VCaP (cell line): ENCODE data around the gene DGLUCY.
"Not testable (repeated sequence)": the region's sequence is repeated elsewhere in the genome, so short reads cannot be mapped to it uniquely, and the experiment has no call there.

ENCODE experiments used
- H3K27ac ChIP-seq: fragments of 450-650 bp; 2 replicates; pipeline ENCODE4 v1.5.1; 2017
- TF ChIP-seq, protein P1 (sequence below): fragments of 450-650 bp; conservative IDR thresholded peaks from 2 replicates; pipeline ENCODE4 v1.5.1; 2017; ENCODE audit warnings: mild to moderate bottlenecking, moderate library complexity

The DGLUCY gene

DNA sequence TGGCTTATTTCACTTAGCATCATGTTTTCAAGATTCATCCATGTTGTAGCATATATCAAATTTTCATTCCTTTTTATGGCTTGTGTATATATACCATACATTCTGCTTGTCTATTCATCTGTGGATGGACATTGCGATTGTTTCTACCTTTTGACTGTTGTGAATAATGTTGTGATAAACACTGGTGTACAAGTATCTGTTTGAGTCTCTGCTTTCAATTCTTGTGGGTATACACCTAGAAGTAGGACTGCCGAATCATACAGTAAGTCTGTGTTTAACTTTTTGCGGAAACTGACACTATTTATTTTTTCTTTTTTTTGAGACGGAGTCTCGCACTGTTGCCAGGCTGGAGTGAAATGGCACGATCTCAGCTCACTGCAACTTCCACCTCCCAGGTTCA lies 33.8 kb upstream of the DGLUCY start:
- H3K27ac ChIP-seq = no peak overlapping the region
- TF ChIP-seq, protein P1, sequence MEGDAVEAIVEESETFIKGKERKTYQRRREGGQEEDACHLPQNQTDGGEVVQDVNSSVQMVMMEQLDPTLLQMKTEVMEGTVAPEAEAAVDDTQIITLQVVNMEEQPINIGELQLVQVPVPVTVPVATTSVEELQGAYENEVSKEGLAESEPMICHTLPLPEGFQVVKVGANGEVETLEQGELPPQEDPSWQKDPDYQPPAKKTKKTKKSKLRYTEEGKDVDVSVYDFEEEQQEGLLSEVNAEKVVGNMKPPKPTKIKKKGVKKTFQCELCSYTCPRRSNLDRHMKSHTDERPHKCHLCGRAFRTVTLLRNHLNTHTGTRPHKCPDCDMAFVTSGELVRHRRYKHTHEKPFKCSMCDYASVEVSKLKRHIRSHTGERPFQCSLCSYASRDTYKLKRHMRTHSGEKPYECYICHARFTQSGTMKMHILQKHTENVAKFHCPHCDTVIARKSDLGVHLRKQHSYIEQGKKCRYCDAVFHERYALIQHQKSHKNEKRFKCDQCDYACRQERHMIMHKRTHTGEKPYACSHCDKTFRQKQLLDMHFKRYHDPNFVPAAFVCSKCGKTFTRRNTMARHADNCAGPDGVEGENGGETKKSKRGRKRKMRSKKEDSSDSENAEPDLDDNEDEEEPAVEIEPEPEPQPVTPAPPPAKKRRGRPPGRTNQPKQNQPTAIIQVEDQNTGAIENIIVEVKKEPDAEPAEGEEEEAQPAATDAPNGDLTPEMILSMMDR = no peak

DNA sequence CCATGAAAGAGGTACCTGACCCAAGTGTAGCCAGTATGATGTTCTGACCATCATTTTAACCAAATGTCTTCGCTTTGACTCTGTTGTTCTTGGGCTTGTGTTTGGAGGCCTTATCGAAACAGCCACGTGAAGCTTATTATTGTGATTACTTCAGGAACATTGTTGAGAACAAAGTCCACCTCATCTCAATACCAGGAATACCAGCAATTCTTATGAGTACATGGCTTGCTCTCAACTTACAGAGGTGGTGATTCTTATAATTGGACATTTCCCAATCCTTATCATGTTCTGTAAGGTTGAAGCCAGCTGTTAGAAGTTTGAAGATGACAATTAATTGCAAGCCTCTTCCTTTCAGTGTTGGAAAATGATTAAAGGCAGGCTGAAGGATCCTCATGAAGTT lies 31.6 kb upstream of the DGLUCY start:
- H3K27ac ChIP-seq = no peak overlapping the region
- TF ChIP-seq, protein P1 = no peak

DNA sequence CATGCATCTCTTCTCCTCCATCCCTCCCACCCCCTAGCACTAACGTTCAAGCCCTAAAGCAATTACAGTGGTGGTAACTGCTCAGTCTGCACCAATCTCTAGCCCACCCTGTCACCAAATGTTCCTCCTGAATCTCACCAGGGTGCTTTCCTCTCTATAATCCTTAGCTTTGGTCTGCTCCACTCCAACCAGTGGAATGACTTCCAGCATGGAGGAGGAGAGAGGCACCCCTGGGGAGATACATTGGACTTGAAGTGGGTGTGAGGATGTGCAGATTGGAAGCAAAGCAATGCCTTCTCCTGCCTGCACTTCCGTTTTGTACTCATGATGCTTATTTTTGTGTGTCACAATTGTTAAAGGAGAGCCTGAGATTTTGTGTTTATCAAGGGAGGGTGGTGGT lies 29.4 kb upstream of the DGLUCY start:
- TF ChIP-seq, protein P1 = no peak

DNA sequence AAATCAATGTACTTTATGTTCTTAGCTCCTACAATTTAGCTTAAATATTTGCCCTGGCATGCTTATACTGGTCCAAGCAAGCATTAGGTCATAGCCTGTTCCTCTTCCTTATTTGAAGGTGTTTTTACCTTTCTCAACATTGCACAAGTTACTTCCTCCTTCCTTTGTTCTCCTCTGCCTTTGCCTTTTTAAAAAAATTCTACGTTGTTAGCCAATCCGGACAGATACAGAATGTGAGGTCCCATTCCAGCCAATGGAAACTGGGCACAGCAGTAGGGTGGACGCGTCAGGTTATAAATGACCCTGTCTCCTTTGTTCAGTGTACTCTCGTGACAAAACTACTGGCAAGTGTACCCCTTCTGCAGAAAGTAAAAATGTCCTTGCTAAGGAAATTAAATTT lies 26.4 kb upstream of the DGLUCY start:
- H3K27ac ChIP-seq = peak overlapping the region; percentile 65

More for the DNA sequence above, 29.4 kb upstream of the DGLUCY start:
- H3K27ac ChIP-seq = no peak overlapping the region

DNA sequence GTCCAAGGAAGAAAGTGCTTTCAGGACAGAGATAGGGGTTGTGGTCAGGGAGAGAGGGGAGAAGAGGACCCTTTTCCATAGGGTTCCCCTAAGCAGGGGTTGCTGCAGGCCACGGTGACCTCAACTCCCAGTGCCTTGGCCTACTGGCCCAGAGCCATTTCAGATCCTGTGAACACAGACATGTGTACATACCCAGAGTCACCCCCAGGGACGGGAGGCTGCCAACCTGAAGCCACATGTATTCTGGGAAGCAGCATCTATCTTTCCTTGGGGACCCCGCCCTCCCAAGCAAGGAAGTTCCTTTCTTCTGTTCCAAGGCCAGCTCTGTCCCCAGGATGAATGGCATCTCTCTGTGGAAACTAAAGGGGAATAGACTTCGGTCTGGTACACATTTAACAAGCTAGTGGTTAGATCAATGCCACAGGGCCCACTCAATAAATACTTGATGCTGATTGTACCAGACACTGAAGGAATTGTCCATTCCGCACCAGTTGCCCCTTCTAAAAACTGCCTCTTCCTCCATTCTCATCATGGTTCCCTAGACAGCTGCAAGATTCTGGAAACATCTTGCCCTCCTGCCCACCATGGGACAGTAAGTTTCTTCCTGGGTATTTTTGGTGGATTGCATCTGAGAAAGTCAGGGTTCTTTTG lies 25.2 kb upstream of the DGLUCY start:
- no peak overlapping the region for H3K27ac ChIP-seq
- TF ChIP-seq, protein P1 = no peak

DNA sequence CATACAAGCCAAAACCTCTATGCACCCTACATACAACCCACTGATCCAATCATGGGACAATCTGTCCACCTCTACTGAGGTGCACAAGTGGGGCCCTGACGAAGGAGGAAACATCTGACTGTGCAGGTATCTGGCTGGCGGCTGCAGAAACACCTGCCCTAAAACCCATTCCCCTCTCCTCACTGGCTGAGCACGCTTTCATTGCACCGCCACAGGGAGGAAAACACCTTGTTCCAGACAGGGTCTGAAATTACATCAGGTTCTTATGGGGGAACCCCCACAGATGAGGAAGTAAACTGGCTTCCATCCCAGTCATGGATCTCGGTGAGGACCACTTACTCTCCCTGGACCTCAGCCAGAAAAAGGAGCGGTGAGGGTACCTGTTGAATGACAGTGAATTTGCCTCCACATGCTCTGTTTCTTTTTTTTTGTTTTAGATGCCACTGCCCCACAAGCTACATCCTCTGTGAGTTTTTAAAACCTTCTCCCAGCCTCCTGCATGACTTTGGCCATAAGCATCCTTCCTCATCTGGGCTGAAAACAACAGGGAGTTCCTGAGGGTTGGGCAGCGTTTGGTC lies 23.8 kb upstream of the DGLUCY start:
- TF ChIP-seq, protein P1 = no peak
- H3K27ac ChIP-seq = no peak overlapping the region

DNA sequence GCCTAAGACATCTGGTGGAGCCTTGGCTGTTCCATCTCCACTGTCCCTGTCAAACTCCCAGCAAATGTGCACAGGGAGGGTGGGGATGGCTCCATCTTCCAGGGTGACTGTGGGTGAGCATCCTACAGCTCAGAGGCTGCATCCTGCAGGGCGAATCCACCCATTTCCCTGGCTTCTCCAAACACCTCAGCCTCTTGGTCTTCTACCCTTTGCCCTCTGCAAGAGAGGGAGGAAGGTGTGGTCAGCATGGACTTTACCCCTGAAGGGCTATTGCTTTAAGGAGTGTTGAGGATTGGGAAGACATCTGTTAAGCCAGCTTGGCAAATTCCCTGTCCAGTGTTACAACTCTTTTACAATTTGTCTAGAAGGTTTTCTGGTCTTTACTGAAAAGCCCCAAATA lies 23.1 kb upstream of the DGLUCY start:
- no peak overlapping the region for H3K27ac ChIP-seq
- TF ChIP-seq, protein P1 = no peak

DNA sequence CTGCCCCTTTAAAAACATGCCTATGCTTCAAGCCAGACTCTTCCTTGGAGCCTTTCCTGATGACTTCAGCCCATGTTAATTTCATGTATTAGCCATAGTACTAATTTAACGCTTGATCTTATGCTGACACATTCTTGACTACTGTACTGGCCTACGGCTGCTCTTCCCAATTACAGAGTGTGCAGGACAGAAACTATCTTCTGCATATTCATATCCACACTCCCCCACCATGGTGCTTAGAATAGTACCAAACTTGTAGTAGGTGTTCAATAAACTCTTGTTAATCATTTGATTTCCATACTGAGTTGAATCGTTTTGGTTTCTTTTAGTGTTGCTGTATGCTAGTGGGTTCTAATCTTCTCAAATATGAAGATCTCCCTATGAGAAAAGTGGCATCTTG lies 21.8 kb upstream of the DGLUCY start:
- no peak overlapping the region for H3K27ac ChIP-seq
- TF ChIP-seq, protein P1 = no peak

DNA sequence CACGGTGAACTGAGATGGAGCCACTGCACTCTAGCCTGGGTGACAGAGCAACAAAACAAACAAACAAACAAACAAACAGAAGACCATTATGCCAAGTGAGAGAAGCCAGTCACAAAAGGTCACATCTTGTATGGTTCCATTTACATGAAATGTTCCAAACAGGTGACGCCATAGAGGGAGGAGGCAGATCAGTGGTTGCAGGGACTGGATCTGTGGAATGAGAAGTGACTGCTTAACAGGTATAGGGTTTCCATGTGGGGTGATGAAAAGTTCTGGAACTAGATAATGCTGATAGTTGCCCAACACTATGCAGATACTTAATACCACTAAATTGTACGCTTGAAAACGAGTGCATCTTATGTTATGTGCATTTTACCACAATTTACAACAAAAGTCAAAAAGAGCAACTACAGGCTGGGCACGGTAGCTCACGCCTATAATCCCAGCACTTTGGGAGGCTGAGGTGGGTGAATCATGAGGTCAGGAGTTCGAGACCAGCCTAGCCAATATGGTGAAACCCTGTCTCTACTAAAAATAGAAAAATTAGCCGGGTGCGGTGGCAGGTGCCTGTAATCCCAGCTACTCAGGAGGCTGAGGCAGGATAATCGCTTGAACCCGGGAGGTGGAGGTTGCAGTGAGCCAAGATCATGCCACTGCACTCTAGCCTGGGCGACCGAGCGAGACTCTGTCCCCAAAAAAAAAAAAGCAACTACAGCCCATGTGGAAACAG lies 20.0 kb upstream of the DGLUCY start:
- not testable (repeated sequence) for H3K27ac ChIP-seq
